ENCODE measurements around the gene ARHGAP8.

Gene ARHGAP8

DNA sequence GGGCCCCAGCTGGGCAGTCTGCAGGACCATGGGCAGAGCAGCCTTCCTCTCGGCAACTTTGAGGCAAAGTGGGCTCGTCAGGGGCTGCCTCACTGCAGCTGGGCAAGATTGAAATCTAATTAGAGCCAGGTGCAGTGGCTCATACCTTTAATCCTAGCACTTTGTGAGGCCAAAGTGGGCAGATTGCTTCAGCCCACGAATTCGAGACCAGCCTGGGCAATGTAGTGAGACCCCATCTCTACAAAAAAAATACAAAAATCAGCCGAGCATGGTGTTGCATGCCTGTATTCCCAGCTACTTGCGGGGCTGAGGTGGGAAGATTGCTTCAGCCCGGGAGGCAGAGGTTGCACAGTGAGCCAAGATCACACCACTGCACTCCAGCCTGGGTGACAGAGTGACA, 34.2 kb downstream of the ARHGAP8 start:
- H3K18ac ChIP-seq (ENCODE audit: low read length) = peak overlapping the region; percentile 12
- H3K79me1 ChIP-seq (ENCODE audit: low read depth, low read length) = no peaks in the 10 kb centered on the region
- H3K4me1 ChIP-seq (ENCODE audit: control insufficient read depth in 2 of 2, insufficient read depth in 1 of 2, low read depth in 1 of 2, low read length in 2 of 2) = no peaks in the 10 kb centered on the region
- no peak overlapping the region for H3K23ac ChIP-seq (ENCODE audit: low read depth, low read length, poor library complexity)
- H2BK12ac ChIP-seq (ENCODE audit: low read length) = no peak overlapping the region
- WGBS, 2 donors (ENCODE audit: extremely low coverage in 2 of 2, insufficient read length in 2 of 2, insufficient replicate concordance in 1 of 2) = no CpG with 5 or more reads among the region's 7 CpGs
- H3K27ac ChIP-seq (replicated peaks; ENCODE audit: low read length) = no peak overlapping the region
- H3K9ac ChIP-seq (ENCODE audit: low read depth, low read length, poor library complexity) = no peak overlapping the region
- no peak overlapping the region for H4K91ac ChIP-seq (ENCODE audit: low read depth, low read length, poor library complexity)
- no peak for DNase-seq (ENCODE audit: low spot score)
- H3K4ac ChIP-seq (ENCODE audit: low read length) = no peak overlapping the region
- H2BK5ac ChIP-seq (ENCODE audit: low read length) = no peak overlapping the region
- no peak overlapping the region for H2AFZ ChIP-seq (ENCODE audit: low read length)
- H3K27me3 ChIP-seq (ENCODE audit: control insufficient read depth in 3 of 3, insufficient read depth in 3 of 3, low read depth in 1 of 3, low read length in 3 of 3) = no peaks in the 10 kb centered on the region
- no peaks in the 10 kb centered on the region for H3K9me3 ChIP-seq (replicated peaks in 1 of 2; ENCODE audit: control insufficient read depth in 2 of 2, insufficient read depth in 1 of 2, low read depth in 1 of 2, low read length in 2 of 2)
- no peak overlapping the region for H3K14ac ChIP-seq (ENCODE audit: low read length)
- no peak overlapping the region for H2BK120ac ChIP-seq (ENCODE audit: low read depth, low read length)
- no peak overlapping the region for H4K8ac ChIP-seq (ENCODE audit: low read depth, low read length)
- no peak overlapping the region for H3K4me2 ChIP-seq (ENCODE audit: insufficient read depth, low read length, poor library complexity, severe bottlenecking)
- H3K4me3 ChIP-seq (ENCODE audit: low read length in 2 of 2) = no peak overlapping the region
- H3K36me3 ChIP-seq (replicated peaks in 1 of 2; ENCODE audit: control insufficient read depth in 2 of 2, insufficient read depth in 2 of 2, low read length in 2 of 2) = no peaks in the 10 kb centered on the region
- H2BK15ac ChIP-seq (ENCODE audit: low read length) = no peak overlapping the region
- H2AK5ac ChIP-seq (ENCODE audit: low read depth, low read length) = peak overlapping the region; percentile 67

- no peak overlapping the region for H2AK5ac ChIP-seq (ENCODE audit: low read depth, low read length)
- H3K9me3 ChIP-seq (replicated peaks in 1 of 2; ENCODE audit: control insufficient read depth in 2 of 2, insufficient read depth in 1 of 2, low read depth in 1 of 2, low read length in 2 of 2) = no peaks in the 10 kb centered on the region
- H3K27me3 ChIP-seq (ENCODE audit: control insufficient read depth in 3 of 3, insufficient read depth in 3 of 3, low read depth in 1 of 3, low read length in 3 of 3) = no peaks in the 10 kb centered on the region
- H3K23ac ChIP-seq (ENCODE audit: low read depth, low read length, poor library complexity) = no peak overlapping the region
- WGBS, 2 donors (ENCODE audit: extremely low coverage in 2 of 2, insufficient read length in 2 of 2, insufficient replicate concordance in 1 of 2) = no CpG with 5 or more reads among the region's 3 CpGs
- no peak overlapping the region for H3K18ac ChIP-seq (ENCODE audit: low read length)
- no peak overlapping the region for H3K27ac ChIP-seq (replicated peaks; ENCODE audit: low read length)
- no peak overlapping the region for H2AFZ ChIP-seq (ENCODE audit: low read length)
- no peaks in the 10 kb centered on the region for H3K36me3 ChIP-seq (replicated peaks in 1 of 2; ENCODE audit: control insufficient read depth in 2 of 2, insufficient read depth in 2 of 2, low read length in 2 of 2)
- no peak overlapping the region for H3K4me2 ChIP-seq (ENCODE audit: insufficient read depth, low read length, poor library complexity, severe bottlenecking)
- no peak overlapping the region for H3K9ac ChIP-seq (ENCODE audit: low read depth, low read length, poor library complexity)
- no peak overlapping the region for H4K91ac ChIP-seq (ENCODE audit: low read depth, low read length, poor library complexity)
- H3K14ac ChIP-seq (ENCODE audit: low read length) = no peak overlapping the region
- no peak for DNase-seq (ENCODE audit: low spot score)
- H2BK120ac ChIP-seq (ENCODE audit: low read depth, low read length) = no peak overlapping the region
- no peaks in the 10 kb centered on the region for H3K4me1 ChIP-seq (ENCODE audit: control insufficient read depth in 2 of 2, insufficient read depth in 1 of 2, low read depth in 1 of 2, low read length in 2 of 2)
- no peak overlapping the region for H2BK5ac ChIP-seq (ENCODE audit: low read length)
- H3K4me3 ChIP-seq (ENCODE audit: low read length in 2 of 2) = no peak overlapping the region
- H4K8ac ChIP-seq (ENCODE audit: low read depth, low read length) = no peak overlapping the region
- H2BK15ac ChIP-seq (ENCODE audit: low read length) = no peak overlapping the region
- no peaks in the 10 kb centered on the region for H3K79me1 ChIP-seq (ENCODE audit: low read depth, low read length)
- no peak overlapping the region for H2BK12ac ChIP-seq (ENCODE audit: low read length)
- H3K4ac ChIP-seq (ENCODE audit: low read length) = no peak overlapping the region
These were observed 35.5 kb downstream of the ARHGAP8 start for GRCh38 chr22:44787832-44788231.

- H3K79me1 ChIP-seq (ENCODE audit: low read depth, low read length) = no peaks in the 10 kb centered on the region
- H3K23ac ChIP-seq (ENCODE audit: low read depth, low read length, poor library complexity) = no peak overlapping the region
- no peak overlapping the region for H3K14ac ChIP-seq (ENCODE audit: low read length)
- H4K91ac ChIP-seq (ENCODE audit: low read depth, low read length, poor library complexity) = no peak overlapping the region
- no peak overlapping the region for H2BK15ac ChIP-seq (ENCODE audit: low read length)
- no peak overlapping the region for H3K4ac ChIP-seq (ENCODE audit: low read length)
- DNase-seq (ENCODE audit: low spot score) = no peak
- peaks cover 0 to 7% of the 10 kb centered on the region in 2 donors for H3K4me1 ChIP-seq (ENCODE audit: control insufficient read depth in 2 of 2, insufficient read depth in 1 of 2, low read depth in 1 of 2, low read length in 2 of 2)
- H3K18ac ChIP-seq (ENCODE audit: low read length) = no peak overlapping the region
- H3K9me3 ChIP-seq (replicated peaks in 1 of 2; ENCODE audit: control insufficient read depth in 2 of 2, insufficient read depth in 1 of 2, low read depth in 1 of 2, low read length in 2 of 2) = no peaks in the 10 kb centered on the region
- no peak overlapping the region for H2BK5ac ChIP-seq (ENCODE audit: low read length)
- H3K9ac ChIP-seq (ENCODE audit: low read depth, low read length, poor library complexity) = no peak overlapping the region
- peaks cover 0 to 8% (median 0%) of the 10 kb centered on the region in 3 experiments for H3K27me3 ChIP-seq (ENCODE audit: control insufficient read depth in 3 of 3, insufficient read depth in 3 of 3, low read depth in 1 of 3, low read length in 3 of 3)
- no peak overlapping the region for H4K8ac ChIP-seq (ENCODE audit: low read depth, low read length)
- no peak overlapping the region for H3K4me2 ChIP-seq (ENCODE audit: insufficient read depth, low read length, poor library complexity, severe bottlenecking)
- no CpG with 5 or more reads among the region's 10 CpGs for WGBS, 2 donors (ENCODE audit: extremely low coverage in 2 of 2, insufficient read length in 2 of 2, insufficient replicate concordance in 1 of 2)
- no peak overlapping the region for H2AFZ ChIP-seq (ENCODE audit: low read length)
- no peaks in the 10 kb centered on the region for H3K36me3 ChIP-seq (replicated peaks in 1 of 2; ENCODE audit: control insufficient read depth in 2 of 2, insufficient read depth in 2 of 2, low read length in 2 of 2)
- no peak overlapping the region for H3K4me3 ChIP-seq (ENCODE audit: low read length in 2 of 2)
- H2BK120ac ChIP-seq (ENCODE audit: low read depth, low read length) = no peak overlapping the region
- no peak overlapping the region for H2BK12ac ChIP-seq (ENCODE audit: low read length)
- no peak overlapping the region for H2AK5ac ChIP-seq (ENCODE audit: low read depth, low read length)
- no peak overlapping the region for H3K27ac ChIP-seq (replicated peaks; ENCODE audit: low read length)
These were observed 40.7 kb downstream of the ARHGAP8 start for GRCh38 chr22:44793106-44793505.

DNA sequence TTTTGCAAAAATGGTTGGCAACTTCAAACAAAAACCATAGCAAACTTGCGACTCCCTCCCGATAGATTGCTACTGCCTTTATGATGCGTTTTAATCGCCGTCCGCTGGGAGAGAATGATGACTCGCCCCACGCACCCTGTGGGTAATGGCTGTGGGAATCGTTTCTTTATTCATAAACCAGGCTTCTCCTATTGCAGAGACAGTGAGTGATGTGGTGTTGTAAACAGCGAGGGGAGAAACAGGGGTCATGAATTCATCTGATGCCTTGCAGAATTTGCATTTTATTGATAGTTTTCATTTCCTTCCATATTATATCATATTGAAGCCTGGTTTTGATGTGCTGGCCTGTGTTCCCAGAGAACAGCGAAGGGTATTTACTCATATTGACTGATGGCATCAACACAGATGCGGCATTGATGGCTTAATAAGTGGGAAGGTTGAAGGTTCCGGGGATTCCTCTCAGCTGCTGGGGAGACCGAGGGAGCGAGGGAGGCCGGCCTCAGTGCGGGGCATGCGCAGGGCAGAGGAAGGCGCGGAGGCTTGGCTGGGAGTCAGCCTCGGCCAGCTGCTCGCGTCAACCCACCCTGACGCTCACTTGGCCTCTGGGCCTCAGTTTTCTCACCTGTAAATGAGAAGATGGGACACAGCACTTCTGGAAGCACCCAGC, 41.3 kb downstream of the ARHGAP8 start:
- no peak overlapping the region for H4K91ac ChIP-seq (ENCODE audit: low read depth, low read length, poor library complexity)
- no peak overlapping the region for H3K4me3 ChIP-seq (ENCODE audit: low read length in 2 of 2)
- H3K36me3 ChIP-seq (replicated peaks in 1 of 2; ENCODE audit: control insufficient read depth in 2 of 2, insufficient read depth in 2 of 2, low read length in 2 of 2) = no peaks in the 10 kb centered on the region
- H2AFZ ChIP-seq (ENCODE audit: low read length) = no peak overlapping the region
- no peak overlapping the region for H3K14ac ChIP-seq (ENCODE audit: low read length)
- H2BK15ac ChIP-seq (ENCODE audit: low read length) = no peak overlapping the region
- H3K4me2 ChIP-seq (ENCODE audit: insufficient read depth, low read length, poor library complexity, severe bottlenecking) = no peak overlapping the region
- no peaks in the 10 kb centered on the region for H3K79me1 ChIP-seq (ENCODE audit: low read depth, low read length)
- H3K4me1 ChIP-seq (ENCODE audit: control insufficient read depth in 2 of 2, insufficient read depth in 1 of 2, low read depth in 1 of 2, low read length in 2 of 2) = peaks cover 0 to 7% of the 10 kb centered on the region in 2 donors
- H4K8ac ChIP-seq (ENCODE audit: low read depth, low read length) = no peak overlapping the region
- H2BK5ac ChIP-seq (ENCODE audit: low read length) = no peak overlapping the region
- WGBS, 2 donors (ENCODE audit: extremely low coverage in 2 of 2, insufficient read length in 2 of 2, insufficient replicate concordance in 1 of 2) = no CpG with 5 or more reads among the region's 24 CpGs
- H3K18ac ChIP-seq (ENCODE audit: low read length) = peak overlapping the region; percentile 24
- H3K9ac ChIP-seq (ENCODE audit: low read depth, low read length, poor library complexity) = no peak overlapping the region
- H3K27ac ChIP-seq (replicated peaks; ENCODE audit: low read length) = no peak overlapping the region
- no peak for DNase-seq (ENCODE audit: low spot score)
- H2BK12ac ChIP-seq (ENCODE audit: low read length) = peak overlapping the region; percentile 52
- H3K27me3 ChIP-seq (ENCODE audit: control insufficient read depth in 3 of 3, insufficient read depth in 3 of 3, low read depth in 1 of 3, low read length in 3 of 3) = peaks cover 0 to 8% (median 0%) of the 10 kb centered on the region in 3 experiments
- no peak overlapping the region for H2AK5ac ChIP-seq (ENCODE audit: low read depth, low read length)
- no peak overlapping the region for H3K23ac ChIP-seq (ENCODE audit: low read depth, low read length, poor library complexity)
- no peaks in the 10 kb centered on the region for H3K9me3 ChIP-seq (replicated peaks in 1 of 2; ENCODE audit: control insufficient read depth in 2 of 2, insufficient read depth in 1 of 2, low read depth in 1 of 2, low read length in 2 of 2)
- no peak overlapping the region for H2BK120ac ChIP-seq (ENCODE audit: low read depth, low read length)
- no peak overlapping the region for H3K4ac ChIP-seq (ENCODE audit: low read length)

Data from neuronal stem cell (in vitro differentiated cells).